ENCODE data around the gene RIGI. TPM values are rescaled to one million over a fixed set of nuclear protein-coding genes. Genes with fewer than 3 reads are reported as not detected.
A peak's percentile ranks its signal among the peaks of the same experiment; 100 is the strongest.
"Not testable (repeated sequence)": the region's sequence is repeated elsewhere in the genome, so short reads cannot be mapped to it uniquely, and the experiment has no call there.

Gene RIGI
- total RNA-seq, 1 donor from 2014 or later: 2.9 TPM

DNA sequence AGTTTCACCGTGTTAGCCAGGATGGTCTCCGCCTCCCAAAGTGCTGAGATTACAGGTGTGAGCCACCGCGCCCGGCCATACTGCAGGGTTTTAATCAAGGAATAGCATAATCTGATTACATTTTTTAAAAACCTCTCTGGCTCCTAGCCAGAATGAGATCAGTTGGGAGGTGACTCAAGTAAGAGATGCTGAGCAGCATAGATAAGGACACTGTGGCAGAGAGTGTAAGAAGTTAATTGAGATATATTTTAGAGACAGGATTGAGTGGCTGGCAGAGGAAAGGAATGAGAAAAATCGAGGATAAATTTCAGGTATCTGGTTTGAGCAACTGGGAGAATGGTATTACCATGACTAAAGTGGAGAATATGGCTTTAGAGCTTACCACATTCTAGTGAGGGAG lies 7.3 kb upstream of the RIGI start:
- no peak for DNase-seq (ENCODE audit: low spot score)
- ATAC-seq: no peak

DNA sequence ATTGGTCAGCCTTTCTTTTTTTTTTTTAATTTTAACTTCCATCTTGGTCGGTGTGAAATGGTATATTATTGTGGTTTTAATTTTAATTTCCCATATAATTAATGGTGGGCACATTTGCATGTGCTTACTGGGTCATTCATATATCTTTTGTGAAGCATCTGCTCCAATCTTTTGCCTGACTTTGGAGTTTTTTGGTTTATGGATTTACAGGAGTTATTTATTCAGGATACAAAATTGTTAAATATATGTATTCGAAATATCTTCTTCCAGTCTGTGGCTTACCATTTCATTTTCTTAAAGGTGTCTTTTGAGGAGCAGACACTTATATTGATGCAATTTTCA lies 682 bp upstream of the RIGI start:
- ATAC-seq: no peak
- DNase-seq (ENCODE audit: low spot score): no peak

- ATAC-seq (no peak), DNase-seq (ENCODE audit: low spot score) (no peak)
Measured at GRCh38 chr9:32525709-32526030, 326 bp downstream of the RIGI start.

- no peak for DNase-seq (ENCODE audit: low spot score)
- peak; percentile 6 for ATAC-seq
Measured at GRCh38 chr9:32524892-32525708, 896 bp downstream of the RIGI start.

GRCh38 chr9:32524558-32524891 lies 1.5 kb downstream of the RIGI start:
- DNase-seq (ENCODE audit: low spot score); ATAC-seq: not testable (repeated sequence)

DNA sequence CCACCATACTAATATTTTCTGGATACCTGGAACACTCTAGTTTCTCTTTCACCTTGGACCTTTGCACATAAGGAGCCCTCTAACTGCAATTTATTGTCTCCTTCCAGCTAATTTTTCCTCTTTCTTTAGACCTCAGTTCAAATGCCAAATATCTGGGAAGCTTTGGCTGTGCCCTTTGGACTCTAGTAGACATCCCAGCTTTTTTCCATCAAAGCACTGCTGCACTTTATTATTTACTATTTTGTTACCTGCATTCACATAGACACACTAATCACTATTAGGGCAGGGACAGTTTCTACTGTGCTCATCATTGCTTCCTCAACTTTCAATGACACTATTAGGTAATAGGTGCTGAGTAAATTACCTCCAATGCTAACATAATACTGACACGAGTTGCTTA lies 2.1 kb downstream of the RIGI start:
- ATAC-seq: peak; percentile 44
- no peak for DNase-seq (ENCODE audit: low spot score)

GRCh38 chr9:32518276-32518675 lies 7.7 kb downstream of the RIGI start:
- DNase-seq (ENCODE audit: low spot score) (no peak), ATAC-seq (no peak)

DNA sequence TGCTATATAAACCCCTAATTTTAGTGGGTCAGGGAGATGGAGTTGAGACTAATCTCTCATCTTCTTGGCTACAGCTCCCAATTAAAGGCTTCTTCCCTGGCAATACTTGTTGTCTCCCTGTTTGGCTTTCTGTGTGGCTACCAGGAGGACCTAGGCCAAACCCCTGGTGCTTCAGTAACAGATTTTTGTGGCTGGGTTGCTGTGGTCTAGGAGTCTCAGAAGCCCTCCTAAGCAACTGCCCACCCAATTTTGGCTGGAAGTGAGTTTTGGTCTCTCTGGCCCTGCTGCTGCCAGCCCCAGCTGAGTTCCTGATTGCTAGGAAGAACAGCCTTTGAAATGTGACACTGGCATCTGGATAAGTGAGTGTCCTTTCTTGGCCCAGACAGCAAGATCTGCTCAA lies 9.8 kb downstream of the RIGI start:
- DNase-seq (ENCODE audit: low spot score): no peak
- ATAC-seq: no peak

GRCh38 chr9:32508728-32509127 lies 17.3 kb downstream of the RIGI start:
- ATAC-seq (no peak), DNase-seq (ENCODE audit: low spot score) (no peak)

GRCh38 chr9:32503008-32503407 lies 23.0 kb downstream of the RIGI start:
- DNase-seq (ENCODE audit: low spot score): no peak

DNA sequence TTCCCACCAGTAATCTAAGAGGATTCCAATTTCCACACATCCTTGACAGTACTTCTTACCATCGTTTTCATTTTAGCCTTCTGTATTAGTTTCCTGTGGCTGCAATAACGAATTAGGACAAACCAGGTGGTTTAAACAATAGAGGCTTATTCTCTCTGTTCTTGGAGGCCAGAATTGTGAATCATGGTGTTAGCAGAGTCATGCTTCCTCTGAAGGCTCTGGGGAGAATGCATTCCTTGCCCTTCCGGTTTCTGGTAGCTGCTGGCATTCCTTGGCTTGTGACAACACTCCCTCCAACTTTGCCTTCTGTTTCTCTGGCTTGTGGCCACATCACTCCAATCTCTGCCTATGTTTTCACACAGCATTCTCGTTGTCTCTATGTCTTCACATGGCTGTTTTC lies 23.5 kb downstream of the RIGI start:
- no peak for DNase-seq (ENCODE audit: low spot score)
- no peak for ATAC-seq

More at GRCh38 chr9:32503008-32503407, 23.0 kb downstream of the RIGI start:
- no peak for ATAC-seq

- ATAC-seq (no peak), DNase-seq (ENCODE audit: low spot score) (no peak)
Measured at GRCh38 chr9:32501868-32502267, 24.1 kb downstream of the RIGI start.

GRCh38 chr9:32500768-32501167 lies 25.2 kb downstream of the RIGI start:
- ATAC-seq (no peak), DNase-seq (ENCODE audit: low spot score) (no peak)

DNA sequence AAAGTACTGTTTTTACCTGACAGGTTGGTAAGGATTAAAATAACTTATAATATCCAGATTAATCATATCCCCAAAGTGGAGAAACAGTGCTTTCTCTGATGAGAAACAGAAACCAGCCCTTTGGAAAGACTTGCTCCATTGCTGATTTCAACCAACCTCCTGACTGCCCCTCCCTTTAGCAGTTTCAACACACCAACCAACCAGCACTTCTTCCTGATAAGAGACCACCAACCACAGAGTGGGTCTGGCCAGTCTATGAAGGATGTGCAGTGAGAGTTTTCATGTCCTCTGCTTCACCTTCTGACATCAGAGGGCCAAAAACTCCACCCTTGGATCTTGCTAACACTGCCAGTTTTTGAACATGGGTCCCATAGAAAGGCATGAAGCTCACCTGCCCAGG lies 28.1 kb downstream of the RIGI start:
- DNase-seq (ENCODE audit: low spot score): no peak
- no peak for ATAC-seq

DNA sequence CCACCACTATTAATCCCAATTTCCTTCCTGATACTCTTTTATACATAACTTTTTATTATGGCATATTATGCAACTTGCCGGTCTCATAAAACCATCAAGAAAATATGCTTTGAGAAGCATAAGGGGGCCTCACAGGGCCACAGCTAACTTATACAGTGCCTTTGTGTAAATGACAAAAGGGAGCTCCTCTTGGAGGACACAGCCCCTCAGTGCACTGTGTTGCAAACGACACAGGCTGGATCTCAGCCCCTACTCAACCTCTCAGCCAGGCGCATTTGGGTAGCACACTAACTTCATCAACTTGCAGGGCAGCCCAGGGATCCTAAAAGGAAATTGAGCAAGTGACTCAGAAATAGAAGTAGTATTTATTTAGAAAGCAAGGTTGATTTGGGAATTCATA lies 35.4 kb downstream of the RIGI start:
- DNase-seq (ENCODE audit: low spot score) (no peak), ATAC-seq (no peak)

DNA sequence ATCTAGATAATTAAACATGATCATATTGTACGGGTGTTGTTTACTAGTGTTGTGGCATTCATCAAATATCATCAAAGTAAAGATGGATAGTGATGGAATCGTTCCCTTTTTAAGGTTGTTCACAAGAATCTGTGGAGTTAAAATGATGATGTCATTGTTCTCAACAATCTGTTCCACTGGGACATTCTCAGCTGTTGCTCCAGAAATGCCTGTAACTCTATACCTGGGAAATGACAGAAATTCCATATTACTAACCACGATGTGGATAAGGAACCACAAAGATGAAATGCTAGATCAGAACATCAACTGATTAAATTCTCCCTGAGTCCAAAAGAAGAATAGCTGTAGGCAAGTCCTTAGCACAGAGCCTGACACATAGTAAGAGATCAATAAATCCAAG lies 38.0 kb downstream of the RIGI start:
- ATAC-seq (no peak), DNase-seq (ENCODE audit: low spot score) (no peak)

DNA sequence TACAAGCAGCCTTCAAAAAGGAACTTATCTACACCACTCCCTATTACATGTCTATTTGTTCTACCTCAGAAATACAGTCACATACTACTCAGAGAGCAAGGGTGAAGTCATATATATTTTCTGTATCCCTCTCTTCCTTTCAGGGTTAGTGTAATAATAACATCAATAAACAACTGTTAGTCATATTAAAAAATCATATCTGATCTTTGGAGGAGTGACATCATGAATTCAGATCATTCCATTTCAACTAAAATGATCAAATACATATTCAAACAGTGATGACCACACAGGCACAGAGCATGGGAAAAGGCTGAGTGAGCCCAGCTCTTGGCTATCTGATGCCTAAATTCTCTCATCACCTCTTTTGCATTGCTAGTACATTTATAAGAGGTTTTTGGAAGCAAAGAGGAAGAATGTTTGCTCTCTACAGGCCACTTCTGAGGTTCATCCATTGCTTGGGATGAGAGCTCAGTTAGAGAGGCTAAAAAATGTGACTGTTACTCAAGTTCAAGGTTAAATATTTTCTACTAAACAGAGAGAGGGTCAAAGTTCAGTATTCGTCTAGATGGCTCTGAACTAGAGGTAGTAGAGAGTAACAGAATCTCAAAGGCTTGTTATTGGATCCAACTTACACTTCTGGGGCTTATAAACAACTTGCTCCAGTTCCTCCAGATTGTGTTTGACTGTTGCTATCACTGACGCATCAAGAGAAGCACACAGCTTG lies 39.0 kb downstream of the RIGI start:
- ATAC-seq (peak; percentile 95), DNase-seq (ENCODE audit: low spot score) (no peak)

- no peak for ATAC-seq
- DNase-seq (ENCODE audit: low spot score): no peak
Measured at GRCh38 chr9:32483343-32483742, 42.7 kb downstream of the RIGI start.

Other genes starting within 250 kb of the RIGI start
- gene ACO1, start 141.6 kb downstream of the RIGI start, total RNA-seq: 102 TPM
- gene SMIM27, start 26.1 kb upstream of the RIGI start, total RNA-seq: 5.2 TPM
- 6.6 TPM for gene TOPORS, start 26.4 kb upstream of the RIGI start, total RNA-seq
- gene NDUFB6, start 47.0 kb upstream of the RIGI start, total RNA-seq: 34.7 TPM
- not detected for gene TAF1L, start 109.5 kb upstream of the RIGI start, total RNA-seq